K562 (cell line): ENCODE results near the gene LAMA2. TPM values are rescaled to one million over a fixed set of nuclear protein-coding genes. Genes with fewer than 3 reads are reported as not detected.

Source experiments
- ATAC-seq: fragments of 200-7000 bp; cut with Tn5 transposase; 3 replicates; pipeline ENCODE4 v1.9.1; 2020; ENCODE audit warnings: moderate library complexity
- BruUV-seq: library from RNA; stranded (reverse); fragments of 400-500 nt; replicated peaks from 2 replicates; lab custom pipeline; 2021; lab: Mats Ljungman, UMichigan
- CTCF ChIA-PET: fragments of 300-600 bp; formaldehyde crosslinking; extraction: SDS; loops from one replicate; lab custom pipeline; 2021; ENCODE audit warnings: low intra/inter-chr PET ratio; lab: Yijun Ruan, JAX
- POLR2A ChIA-PET: fragments of 300-600, 350-650 bp; sonication (Branson Sonifier 250); formaldehyde crosslinking; extraction: SDS; loops from one replicate; lab custom pipeline; 2021; ENCODE audit warnings: antibody characterized with exemption, inconsistent platforms; lab: Yijun Ruan, JAX
- DNase-seq, 4 experiments: peaks; one replicate each; pipeline versions ENCODE4 v3.0.0 to v3.0.0-alpha.2; 2011 to 2018; ENCODE audit warnings: low spot score in 3 of 4, mixed read lengths in 3 of 4; ENCODE audit errors: extremely low read depth in 1 of 4
- FAIRE-seq: peaks from 2 replicates; lab custom pipeline; 2011; peaks lifted over from hg19 to GRCh38; lab: Jason Lieb, UNC
- H2AFZ ChIP-seq: 2 replicates; pipeline ENCODE4 v1.6.0; 2011; ENCODE audit warnings: low read depth, low read length, control low read depth, inconsistent platforms
- H3K27ac ChIP-seq: fragments of 200-600 bp; 3 replicates; pipeline ENCODE4 v1.8.0; 2011; ENCODE audit warnings: low read depth, mild to moderate bottlenecking, control low read depth, inconsistent platforms, low read length, moderate library complexity, mixed read lengths; ENCODE audit errors: extremely low read depth
- H3K27me3 ChIP-seq, 2 experiments: fragments of 300-600 bp in 1 of 2; 2 replicates in 1 of 2; 3 replicates in 1 of 2; pipeline versions ENCODE4 v1.6.0 to v1.8.0; 2011; ENCODE audit warnings: inconsistent platforms in 2 of 2, low read length in 2 of 2, mild to moderate bottlenecking in 1 of 2, mixed read lengths in 1 of 2, moderate library complexity in 1 of 2; ENCODE audit not compliant: control insufficient read depth in 2 of 2, insufficient read depth in 2 of 2
- H3K36me3 ChIP-seq: fragments of 300-600 bp; 3 replicates; pipeline ENCODE4 v1.8.0; 2011; ENCODE audit warnings: mild to moderate bottlenecking, low read length, inconsistent platforms; ENCODE audit not compliant: control insufficient read depth, insufficient read depth
- H3K4me1 ChIP-seq, 2 experiments: fragments of 200-600 bp in 1 of 2; replicated peaks in 1 of 2; 2 replicates in 1 of 2; 3 replicates in 1 of 2; pipeline versions ENCODE4 v1.5.1 to v1.8.0; 2011; ENCODE audit warnings: inconsistent platforms in 2 of 2, low read length in 2 of 2, mild to moderate bottlenecking in 1 of 2, mixed read lengths in 1 of 2, moderate library complexity in 1 of 2; ENCODE audit not compliant: control insufficient read depth in 2 of 2, insufficient read depth in 2 of 2
- H3K4me2 ChIP-seq: 2 replicates; pipeline ENCODE4 v1.6.1; 2011; ENCODE audit warnings: low read length, control low read depth, inconsistent platforms, mixed read lengths; ENCODE audit not compliant: insufficient read depth
- H3K4me3 ChIP-seq: fragments of 200-600 bp; sonication (generic), shearing (Covaris generic); 2 replicates; pipeline ENCODE4 v1.5.1; 2016; ENCODE audit warnings: control low read depth, inconsistent platforms
- H3K79me2 ChIP-seq: fragments of 200-600 bp; 3 replicates; pipeline ENCODE4 v1.8.0; 2011; ENCODE audit warnings: low read length, inconsistent platforms; ENCODE audit not compliant: control insufficient read depth, insufficient read depth
- H3K9ac ChIP-seq, 2 experiments: 2 replicates each; pipeline versions ENCODE4 v1.6.0 to v1.6.1; 2011; ENCODE audit warnings: low read depth in 2 of 2, low read length in 2 of 2, control low read depth in 1 of 2, inconsistent platforms in 1 of 2, mild to moderate bottlenecking in 1 of 2, mixed read lengths in 1 of 2; ENCODE audit not compliant: insufficient read depth in 1 of 2
- H3K9me1 ChIP-seq: one replicate; pipeline ENCODE4 v1.6.0; 2011; ENCODE audit warnings: inconsistent platforms, mild to moderate bottlenecking, low read length, moderate library complexity; ENCODE audit not compliant: control insufficient read depth, insufficient read depth
- H3K9me3 ChIP-seq: replicated peaks from 2 replicates; pipeline ENCODE4 v1.5.1; 2011; ENCODE audit warnings: low read depth, low read length, inconsistent platforms; ENCODE audit not compliant: control insufficient read depth, insufficient read depth
- H4K20me1 ChIP-seq: replicated peaks from 2 replicates; pipeline ENCODE4 v1.6.1; 2011; ENCODE audit warnings: low read length, inconsistent platforms, mixed read lengths; ENCODE audit not compliant: control insufficient read depth, insufficient read depth
- FOXK1 ChIP-seq: sonication (generic); formaldehyde crosslinking; IDR thresholded peaks from 2 replicates; pipeline ENCODE4 v1.8.0; 2022; ENCODE audit warnings: missing genetic modification reagents, mild to moderate bottlenecking, borderline replicate concordance
- KAT7 ChIP-seq: sonication (generic); formaldehyde crosslinking; IDR thresholded peaks from 2 replicates; pipeline ENCODE4 v1.8.0; 2022; ENCODE audit warnings: missing genetic modification reagents, mild to moderate bottlenecking, borderline replicate concordance
- MAZ ChIP-seq, 2 experiments: fragments of 450-650 bp in 1 of 2; sonication (generic) in 1 of 2; formaldehyde crosslinking; IDR thresholded peaks in 1 of 2; conservative IDR thresholded peaks in 1 of 2; 2 replicates each; pipeline versions ENCODE4 v1.4.0 to v1.5.0; 2020; ENCODE audit warnings: mild to moderate bottlenecking in 1 of 2, missing genetic modification reagents in 1 of 2
- MCM7 ChIP-seq, 2 experiments: fragments of 450-650 bp; IDR thresholded peaks; 2 replicates each; pipeline ENCODE4 v1.6.1; 2016 to 2018
- POLR3A ChIP-seq: IDR thresholded peaks from 2 replicates; pipeline ENCODE4 v1.6.1; 2011; ENCODE audit warnings: borderline replicate concordance, mild to moderate bottlenecking, moderate library complexity; ENCODE audit not compliant: insufficient read length, insufficient read depth; ENCODE audit errors: extremely low read depth
- POLR3G ChIP-seq: IDR thresholded peaks from 2 replicates; pipeline ENCODE4 v1.6.1; 2011; ENCODE audit not compliant: insufficient read length, insufficient replicate concordance; ENCODE audit errors: extremely low read depth
- WGBS: fragments of 100-300 bp; shearing (Covaris generic); methylation state at CpG from one replicate; pipeline ENCODE4 v1.1.6; 2016; ENCODE audit warnings: low coverage, mixed read lengths; ENCODE audit not compliant: insufficient coverage; ENCODE audit errors: missing lambda C conversion rate; 5-methylcytosine and 5-hydroxymethylcytosine counted together
- in situ Hi-C: fragments of 300-500 bp; cut with MboI; formaldehyde crosslinking; loops from 4 replicates; pipeline ENCODE4 v1.15.0; 2018; ENCODE audit warnings: inconsistent platforms, mixed read lengths
- intact Hi-C: fragments of 100-400 bp; cut with micrococcal nuclease; formaldehyde crosslinking; loops from 2 replicates; pipeline ENCODE4 v1.14.2; 2022
- polyA plus RNA-seq, 8 experiments: library from polyadenylated mRNA; depleted of rRNA in 4 of 8; stranded (reverse) in 5 of 8; unstranded in 3 of 8; fragments of >200 nt; fragmentation: Nextera tagmentation in 2 of 8; fragmentation: Illumina TruSeq in 1 of 8; extraction: Ambion mirVana in 2 of 8; extraction: Trizol in 1 of 8; gene quantifications; 2 replicates each; pipeline versions ENCODE4 v1.2.1 to v1.2.3, GENCODE V29; 2011 to 2014; ENCODE audit warnings: inconsistent platforms in 1 of 8, missing spikeins in 1 of 8
- total RNA-seq, 7 experiments: library from RNA; depleted of rRNA in 6 of 7; stranded (reverse); fragments of >200 nt in 6 of 7; fragmentation: Illumina TruSeq in 2 of 7; extraction: Trizol in 2 of 7; gene quantifications; 2 replicates each; pipeline versions ENCODE4 v1.2.1 to v1.2.3, GENCODE V29; 2011 to 2021; ENCODE audit warnings: low replicate concordance in 1 of 7
- TF ChIP-seq, protein P1 (sequence below): sonication (generic); formaldehyde crosslinking; IDR thresholded peaks from 2 replicates; pipeline ENCODE4 v1.8.0; 2022; ENCODE audit warnings: missing genetic modification reagents, mild to moderate bottlenecking, borderline replicate concordance
- TF ChIP-seq, protein P2 (sequence below): fragments of 250-450 bp; sonication (Bioruptor Pico); IDR thresholded peaks from 2 replicates; pipeline ENCODE4 v1.5.0; 2021; ENCODE audit warnings: mild to moderate bottlenecking, moderate library complexity

The LAMA2 gene
- total and polyA plus RNA-seq, 9 of the 15 experiments (the other 6 are each of a cell fraction or from before 2014, with no cell fraction given) = 0.04 to 1.5 (median 0.36) TPM

- Histone ChIP-seq H3K4me3 (no peak overlapping the region), H3K27me3 (no peaks in the 10 kb centered on the region), H3K27ac (no peak overlapping the region), H3K79me2 (no peaks in the 10 kb centered on the region), H2AFZ (no peak overlapping the region), H3K9me3 (peaks cover 2% of the 10 kb centered on the region; the same call in 1 of the 2 replicates), H3K9me1 (no peaks in the 10 kb centered on the region), H3K4me1 (no peaks in the 10 kb centered on the region), H3K9ac (no peak overlapping the region), H3K36me3 (no peaks in the 10 kb centered on the region), H4K20me1 (no peaks in the 10 kb centered on the region), H3K4me2 (no peak overlapping the region)
- ChIA-PET CTCF (no interaction called here), POLR2A (no interaction called here)
- no peak for DNase-seq
- no peak for ATAC-seq
- FAIRE-seq = no peak
- in situ Hi-C loops = no loop called here
- intact Hi-C loops = no loop called here
- no TSS peak for BruUV-seq
- TF ChIP-seq KAT7 (CRISPR knock-in tag) = no peak
- no peak for TF ChIP-seq MCM7 (IDR thresholded peaks at IDR 0.05)
Measured at GRCh38 chr6:129134535-129134934, 251.6 kb downstream of the LAMA2 start.

DNA sequence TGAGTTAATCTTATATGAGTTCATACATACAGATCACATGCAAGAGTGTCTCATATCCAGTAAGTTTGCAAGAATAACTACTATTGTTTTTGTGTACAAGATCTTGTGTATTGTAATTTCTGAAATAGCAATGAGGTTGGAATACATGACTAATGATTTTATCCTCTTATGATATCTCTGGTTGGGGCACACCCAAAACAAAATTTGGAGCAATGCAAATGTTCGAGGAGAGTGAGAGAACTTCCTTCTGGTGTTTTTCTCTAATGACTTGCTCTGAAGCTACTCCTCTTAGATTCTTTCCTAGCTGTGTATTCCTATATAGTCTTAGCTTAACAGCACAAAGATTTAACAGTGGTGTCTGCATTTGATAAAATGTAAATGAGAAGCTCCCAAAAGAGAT is 252.5 kb downstream of the LAMA2 start:
- ChIA-PET CTCF (no interaction called here), POLR2A (no interaction called here)
- H3K4me3 ChIP-seq = no peak overlapping the region
- no peaks in the 10 kb centered on the region for H4K20me1 ChIP-seq
- no peaks in the 10 kb centered on the region for H3K79me2 ChIP-seq
- BruUV-seq = no TSS peak
- no peaks in the 10 kb centered on the region for H3K9me1 ChIP-seq
- no peak for DNase-seq
- H3K36me3 ChIP-seq = no peaks in the 10 kb centered on the region
- ATAC-seq = no peak
- intact Hi-C loops (no loop called here), in situ Hi-C loops (no loop called here)
- no peaks in the 10 kb centered on the region for H3K27me3 ChIP-seq
- peaks cover 2% of the 10 kb centered on the region; the same call in 1 of the 2 replicates for H3K9me3 ChIP-seq
- 0% methylated on average over 1 of the region's 1 CpG for WGBS
- H3K9ac ChIP-seq = no peak overlapping the region
- TF ChIP-seq MAZ (CRISPR knock-in tag; conservative IDR thresholded peaks at IDR 0.05 in 1 of 2, IDR thresholded peaks at IDR 0.05 in 1 of 2) = no peak
- TF ChIP-seq, protein P1, sequence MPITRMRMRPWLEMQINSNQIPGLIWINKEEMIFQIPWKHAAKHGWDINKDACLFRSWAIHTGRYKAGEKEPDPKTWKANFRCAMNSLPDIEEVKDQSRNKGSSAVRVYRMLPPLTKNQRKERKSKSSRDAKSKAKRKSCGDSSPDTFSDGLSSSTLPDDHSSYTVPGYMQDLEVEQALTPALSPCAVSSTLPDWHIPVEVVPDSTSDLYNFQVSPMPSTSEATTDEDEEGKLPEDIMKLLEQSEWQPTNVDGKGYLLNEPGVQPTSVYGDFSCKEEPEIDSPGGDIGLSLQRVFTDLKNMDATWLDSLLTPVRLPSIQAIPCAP (CRISPR knock-in tag) = no peak
- TF ChIP-seq, protein P2, sequence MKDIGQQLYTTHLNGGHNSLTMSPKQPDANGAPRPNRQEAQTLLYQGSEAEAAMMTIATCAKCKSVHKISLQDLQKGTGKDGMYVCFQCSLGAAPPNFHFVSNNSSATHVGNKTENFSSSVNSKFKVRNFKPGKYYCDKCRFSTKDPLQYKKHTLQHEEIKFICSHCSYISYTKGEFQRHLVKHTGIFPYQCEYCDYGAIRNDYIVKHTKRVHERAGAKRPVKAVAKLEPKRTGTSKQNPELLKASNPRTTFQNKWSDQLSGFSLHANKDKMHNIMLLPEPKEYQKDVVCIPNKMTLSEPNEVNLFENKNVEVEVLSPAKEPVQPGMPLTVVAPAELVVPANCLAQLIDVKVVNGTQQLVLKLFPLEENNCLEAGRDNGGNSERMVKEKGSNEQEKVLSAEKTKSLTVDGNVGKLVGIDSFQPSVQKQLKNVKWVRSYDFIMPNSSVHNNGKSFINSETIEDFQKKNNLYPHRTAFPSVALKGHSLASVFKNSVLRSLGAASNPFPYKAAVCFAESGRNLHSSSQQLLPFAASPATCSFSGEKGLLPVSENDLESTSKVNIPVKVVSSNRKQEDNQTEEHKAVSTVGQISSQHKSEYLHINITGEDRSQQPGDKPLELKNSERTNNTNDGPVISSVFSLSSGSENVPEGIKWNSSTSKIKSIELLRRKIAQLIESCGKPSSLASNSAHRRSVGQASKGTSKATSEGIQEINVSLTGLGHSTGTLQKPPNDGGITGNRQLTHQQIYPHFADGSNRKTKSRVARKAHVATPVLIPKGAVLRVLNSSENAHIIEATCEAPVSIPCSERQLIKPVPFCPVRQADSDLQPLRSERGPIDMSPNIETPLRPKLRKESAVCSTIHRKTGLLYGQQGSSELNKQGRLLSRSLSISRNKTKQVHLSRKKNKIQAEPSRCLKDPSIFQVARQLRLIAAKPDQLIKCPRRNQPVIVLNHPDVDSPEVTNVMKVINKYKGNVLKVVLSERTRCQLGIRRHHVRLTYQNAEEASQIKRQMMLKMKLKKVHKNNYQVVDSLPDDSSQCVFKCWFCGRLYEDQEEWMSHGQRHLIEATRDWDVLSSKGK (CRISPR knock-in tag) = no peak
- TF ChIP-seq FOXK1 = no peak
- TF ChIP-seq POLR3G = no peak
- no peak for TF ChIP-seq POLR3A
- H3K4me2 ChIP-seq = no peak overlapping the region
- H3K27ac ChIP-seq = no peak overlapping the region
- H2AFZ ChIP-seq = no peak overlapping the region
- no peak for FAIRE-seq
- no peaks in the 10 kb centered on the region for H3K4me1 ChIP-seq
